SW480 (cell line): Measurements from ENCODE around the gene SCAPER.
A peak's percentile ranks its signal among the peaks of the same experiment; 100 is the strongest.

Experiments
- DNase-seq: peaks from one replicate; pipeline ENCODE4 v3.0.0-alpha.2; 2016; ENCODE audit warnings: low spot score

SCAPER gene

GRCh38 chr15:76905013-76905839, at the start of gene SCAPER:
TSS of gene SCAPER (minus strand) at chr15:76905340. CDS start at chr15:76883817, 21,523 bp downstream.
- peak; percentile 82 for DNase-seq

DNA sequence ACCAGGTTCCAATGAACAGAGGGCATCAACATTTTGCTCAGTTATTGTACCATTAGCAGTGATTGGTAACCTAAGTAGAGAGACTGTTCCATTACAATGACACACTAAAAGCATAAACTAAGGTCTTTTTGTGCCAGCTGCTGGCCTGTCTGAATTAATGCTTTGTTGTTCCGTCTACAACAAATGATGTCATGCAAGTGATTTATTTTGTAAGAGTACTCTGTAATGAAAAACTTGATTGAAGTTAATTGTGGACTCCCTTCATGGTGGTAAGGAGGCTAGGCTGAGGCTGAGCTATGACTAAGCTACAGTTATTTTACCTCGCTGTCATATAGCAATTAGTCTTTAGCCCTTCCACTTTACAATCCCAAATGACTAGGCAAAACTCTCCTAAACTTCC, 49.6 kb upstream of the SCAPER start:
- peak; percentile 45 for DNase-seq

GRCh38 chr15:76953913-76954312, 48.8 kb upstream of the SCAPER start:
- no peak for DNase-seq

GRCh38 chr15:76951220-76951619, 46.1 kb upstream of the SCAPER start:
- DNase-seq: peak; percentile 69

- no peak for DNase-seq
Measured at GRCh38 chr15:76947454-76947853, 42.3 kb upstream of the SCAPER start.

DNA sequence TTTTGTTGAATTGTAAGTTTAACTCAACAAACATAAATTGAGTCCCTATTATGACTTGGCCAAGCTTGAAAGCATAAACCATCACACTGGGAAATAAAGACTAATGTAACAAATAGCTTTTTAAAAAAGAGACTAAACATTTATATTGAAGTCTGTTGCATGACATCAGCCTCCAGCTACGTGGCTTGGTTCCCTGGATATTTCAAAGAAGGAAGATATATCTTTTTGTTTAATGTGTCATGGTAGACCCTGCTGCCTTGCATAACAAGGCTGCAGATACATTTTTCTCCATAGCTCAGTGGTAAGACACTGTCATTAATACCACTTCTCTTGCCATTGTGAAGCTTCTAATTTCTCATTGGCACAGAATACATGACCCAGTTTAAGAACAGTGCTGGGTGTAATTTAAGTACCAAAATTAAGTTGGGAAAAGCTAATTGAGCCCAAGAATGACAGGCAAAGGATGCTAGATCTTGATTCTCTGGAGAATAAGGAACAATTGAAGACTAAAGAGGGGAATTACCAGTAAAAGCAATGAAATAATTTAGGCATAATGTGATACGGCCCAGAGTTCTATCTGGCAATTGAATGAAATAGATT, 40.5 kb upstream of the SCAPER start:
- no peak for DNase-seq

- DNase-seq: no peak
Measured at GRCh38 chr15:76942331-76942730, 37.2 kb upstream of the SCAPER start.

- DNase-seq: no peak
Measured at GRCh38 chr15:76941636-76942035, 36.5 kb upstream of the SCAPER start.

DNA sequence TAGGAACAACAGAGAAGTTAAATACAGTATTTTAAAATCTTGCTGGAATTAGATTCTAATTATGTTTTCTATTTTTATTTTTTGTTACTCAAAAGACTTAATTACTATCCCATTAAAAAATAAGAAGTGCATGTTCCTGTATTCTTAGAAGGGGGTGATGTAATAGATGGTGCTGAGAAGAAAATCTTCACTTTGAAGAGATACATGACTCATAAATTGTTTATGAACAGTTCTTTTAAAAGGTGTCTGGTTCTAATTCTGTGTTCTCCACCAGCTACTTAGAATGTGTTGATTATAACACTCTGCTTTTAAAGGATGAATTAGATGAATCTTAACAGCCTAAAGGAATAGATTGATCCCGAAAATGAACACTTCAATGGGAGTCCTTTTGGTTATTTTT, 34.6 kb upstream of the SCAPER start:
- peak; percentile 21 for DNase-seq

GRCh38 chr15:76938752-76939151, 33.6 kb upstream of the SCAPER start:
- DNase-seq: no peak

GRCh38 chr15:76936671-76937070, 31.5 kb upstream of the SCAPER start:
- DNase-seq: no peak

DNA sequence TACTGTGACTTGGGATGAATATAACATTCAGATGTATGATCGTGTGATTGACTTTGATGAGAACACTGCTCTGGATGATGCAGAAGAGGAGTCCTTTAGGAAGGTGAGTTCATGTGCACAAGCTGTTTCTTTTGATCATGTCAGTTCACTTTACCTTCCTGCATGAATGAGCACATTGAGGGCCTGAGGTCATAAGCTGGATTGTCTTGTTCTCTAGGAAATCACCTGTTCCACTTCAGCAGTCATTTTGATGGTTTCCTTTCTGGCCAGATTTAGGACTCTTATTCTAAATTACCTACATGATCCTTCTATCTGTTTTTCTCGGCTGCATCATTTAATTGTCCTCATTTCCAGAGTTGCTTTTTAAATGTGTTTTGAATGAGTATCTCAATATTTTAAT, 30.5 kb upstream of the SCAPER start:
- DNase-seq: no peak

DNA sequence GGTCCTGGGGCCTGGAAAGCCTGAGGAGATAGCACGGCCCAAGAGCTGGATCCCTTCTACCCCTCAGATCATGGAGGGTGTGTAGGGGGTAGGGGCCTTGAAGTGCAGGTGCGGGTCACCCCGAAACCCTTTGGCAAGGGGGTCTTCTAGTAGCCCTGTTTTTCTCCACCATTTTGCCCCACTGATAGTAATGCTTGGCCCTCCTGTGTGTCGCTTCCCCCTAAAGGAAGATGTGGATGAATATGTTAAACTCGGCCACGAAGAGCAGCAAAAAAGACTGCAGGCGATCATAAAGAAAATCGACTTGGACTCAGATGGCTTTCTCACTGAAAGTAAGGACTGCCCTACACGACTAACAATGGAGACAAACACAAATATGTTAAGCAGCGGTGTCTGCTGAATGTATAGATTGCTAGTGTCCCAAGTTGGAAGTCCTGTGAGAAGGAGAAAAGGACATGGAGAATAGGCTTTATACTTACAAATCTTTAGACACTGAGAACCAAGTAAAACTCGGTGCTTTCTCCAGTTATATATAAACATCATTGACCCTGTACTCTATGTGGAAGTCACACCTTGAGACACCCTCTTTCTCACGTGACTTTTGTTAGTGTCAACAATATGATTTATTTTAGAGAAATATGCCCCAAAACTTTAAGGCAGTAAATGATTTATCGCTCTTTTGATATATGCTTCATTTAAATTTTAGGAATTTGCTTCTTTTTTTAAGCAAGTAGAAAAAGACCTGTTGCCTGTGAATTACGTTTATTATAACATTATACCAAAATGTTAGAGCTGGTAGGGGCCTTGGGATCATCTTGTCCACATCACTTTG, 27.2 kb upstream of the SCAPER start:
- DNase-seq: peak; percentile 7

GRCh38 chr15:76931397-76932134, 26.4 kb upstream of the SCAPER start, which contains the start of gene RCN2:
TSS of gene RCN2 (plus strand) at chr15:76931749. CDS start at chr15:76931842, 93 bp downstream.
- DNase-seq: peak; percentile 93

GRCh38 chr15:76930831-76931396, 25.8 kb upstream of the SCAPER start:
- DNase-seq: peak; percentile 37

GRCh38 chr15:76929011-76929760, 24.0 kb upstream of the SCAPER start:
- DNase-seq: no peak

GRCh38 chr15:76928201-76928600, 23.1 kb upstream of the SCAPER start:
- no peak for DNase-seq

DNA sequence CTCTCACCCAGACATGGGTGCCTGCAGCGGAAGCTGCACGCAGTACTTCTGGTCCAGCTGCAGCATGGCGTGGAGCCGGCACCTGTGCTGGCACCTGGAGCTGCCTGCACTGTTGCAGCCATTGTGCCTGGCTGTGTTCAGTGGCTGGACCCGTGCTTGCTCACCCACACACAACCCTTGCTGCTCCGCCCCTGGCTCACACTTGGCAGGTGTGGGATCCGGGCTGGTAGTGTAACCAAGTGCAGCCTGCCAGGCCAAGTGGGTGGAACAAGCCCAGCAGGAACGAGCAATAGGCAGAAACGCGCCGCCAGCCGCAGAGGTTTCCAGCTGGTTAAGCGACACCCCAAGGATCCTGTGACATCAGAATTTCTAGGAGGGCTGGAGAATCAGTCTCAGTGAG, 11.2 kb upstream of the SCAPER start:
- no peak for DNase-seq

GRCh38 chr15:76913737-76914136, 8.6 kb upstream of the SCAPER start:
- DNase-seq: no peak

DNA sequence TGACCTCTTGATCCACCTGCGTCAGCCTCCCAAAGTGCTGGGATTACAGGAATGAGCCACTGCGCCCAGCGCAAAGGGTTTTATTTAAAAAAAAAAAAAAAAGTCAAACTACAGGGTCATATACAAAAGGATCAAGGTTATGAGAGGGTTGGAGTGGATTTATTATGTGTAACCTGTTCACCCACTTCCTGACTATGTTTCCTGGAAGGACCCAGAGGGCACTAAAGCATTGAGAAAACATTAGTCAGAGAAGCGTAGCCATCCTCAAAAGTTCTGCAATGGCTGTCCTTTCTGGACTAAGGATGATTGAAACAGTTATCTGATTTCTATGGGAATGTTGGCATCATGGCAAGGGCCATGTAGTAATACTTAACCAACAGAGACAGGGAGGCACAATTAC, 7.3 kb upstream of the SCAPER start:
- no peak for DNase-seq

GRCh38 chr15:76905855-76906254, 715 bp upstream of the SCAPER start:
- no peak for DNase-seq
